HepG2 (cell line): ENCODE results near the gene TPPP2. TPM values are rescaled to one million over a fixed set of nuclear protein-coding genes. Genes with fewer than 3 reads are reported as not detected.
A peak's percentile ranks its signal among the peaks of the same experiment; 100 is the strongest.

Experiments used
- ATAD3A ChIP-seq: sonication (generic); formaldehyde crosslinking; IDR thresholded peaks from 2 replicates; pipeline ENCODE4 v1.4.0; 2020; ENCODE audit warnings: missing genetic modification reagents
- BORCS8-MEF2B ChIP-seq: sonication (generic); formaldehyde crosslinking; IDR thresholded peaks from 2 replicates; pipeline ENCODE4 v1.8.0; 2022; ENCODE audit warnings: mild to moderate bottlenecking, missing genetic modification reagents
- CEBPB ChIP-seq: IDR thresholded peaks from 2 replicates; pipeline ENCODE4 v1.6.1; 2011; ENCODE audit warnings: low read depth, low read length, improper control_type of control experiment, borderline replicate concordance
- GATA4 ChIP-seq: sonication (generic); IDR thresholded peaks from 2 replicates; pipeline ENCODE4 v1.6.1; 2016; ENCODE audit warnings: antibody characterized with exemption, low read depth, borderline replicate concordance
- JUN ChIP-seq: sonication (generic); formaldehyde crosslinking; IDR thresholded peaks from 2 replicates; pipeline ENCODE4 v1.4.0; 2020; ENCODE audit warnings: mild to moderate bottlenecking, missing genetic modification reagents
- PCBP2 ChIP-seq: fragments of 200-400 bp; formaldehyde crosslinking; optimal IDR thresholded peaks from 2 replicates; pipeline ENCODE3; 2018; ENCODE audit warnings: low read length, low read depth; ENCODE audit not compliant: poor library complexity, severe bottlenecking
- SNAPC4 ChIP-seq: sonication (generic); formaldehyde crosslinking; IDR thresholded peaks from 2 replicates; pipeline ENCODE4 v1.4.0; 2020; ENCODE audit warnings: mild to moderate bottlenecking, missing genetic modification reagents
- ZBTB7B ChIP-seq: sonication (generic); formaldehyde crosslinking; IDR thresholded peaks from 2 replicates; pipeline ENCODE4 v1.4.0; 2020; ENCODE audit warnings: missing genetic modification reagents
- ZNF256 ChIP-seq: sonication (generic); formaldehyde crosslinking; conservative IDR thresholded peaks from 2 replicates; pipeline ENCODE4 v1.4.0; 2020; ENCODE audit warnings: missing genetic modification reagents
- ZNF263 ChIP-seq: sonication (generic); formaldehyde crosslinking; IDR thresholded peaks from 2 replicates; pipeline ENCODE4 v1.4.0; 2020; ENCODE audit warnings: missing genetic modification reagents
- ZNF350 ChIP-seq: sonication (generic); formaldehyde crosslinking; IDR thresholded peaks from 2 replicates; pipeline ENCODE4 v1.4.0; 2020; ENCODE audit warnings: mild to moderate bottlenecking, low read depth, missing genetic modification reagents, borderline replicate concordance
- ZNF547 ChIP-seq: sonication (generic); formaldehyde crosslinking; IDR thresholded peaks from 2 replicates; pipeline ENCODE4 v1.5.1; 2020; ENCODE audit warnings: mild to moderate bottlenecking, missing genetic modification reagents
- ZNF629 ChIP-seq: sonication (generic); formaldehyde crosslinking; conservative IDR thresholded peaks from 2 replicates; pipeline ENCODE4 v1.5.0; 2020; ENCODE audit warnings: missing genetic modification reagents
- ZNF792 ChIP-seq: IDR thresholded peaks from 2 replicates; pipeline ENCODE4 v1.6.1; 2016
- ZNF891 ChIP-seq: sonication (generic); formaldehyde crosslinking; IDR thresholded peaks from 2 replicates; pipeline ENCODE4 v1.5.0; 2020; ENCODE audit warnings: mild to moderate bottlenecking, missing genetic modification reagents
- ZSCAN31 ChIP-seq: sonication (generic); formaldehyde crosslinking; IDR thresholded peaks from 2 replicates; pipeline ENCODE4 v1.5.0; 2020; ENCODE audit warnings: low read depth, mild to moderate bottlenecking, missing genetic modification reagents
- polyA plus RNA-seq, 8 experiments: library from polyadenylated mRNA; depleted of rRNA in 3 of 8; stranded (reverse) in 7 of 8; unstranded in 1 of 8; fragments of >200 nt; fragmentation: Illumina TruSeq in 4 of 8; extraction: Trizol in 4 of 8; gene quantifications; 2 replicates each; pipeline versions ENCODE4 v1.2.1 to v1.2.3, GENCODE V29; 2011 to 2016; ENCODE audit warnings: low read depth in 4 of 8, missing spikeins in 1 of 8, mixed read lengths in 1 of 8; ENCODE audit not compliant: insufficient read depth in 1 of 8
- total RNA-seq, 5 experiments: library from RNA; depleted of rRNA; stranded (reverse); fragments of >200 nt; fragmentation: Illumina TruSeq; extraction: Trizol; gene quantifications; 2 replicates each; pipeline ENCODE4 v1.2.3, GENCODE V29; 2016; ENCODE audit warnings: low read depth in 1 of 5
- TF ChIP-seq, protein P1 (sequence below): IDR thresholded peaks from 2 replicates; pipeline ENCODE4 v1.4.0; 2020; ENCODE audit warnings: mild to moderate bottlenecking, missing genetic modification reagents
- TF ChIP-seq, protein P2 (sequence below): sonication (generic); formaldehyde crosslinking; IDR thresholded peaks from 2 replicates; pipeline ENCODE4 v1.5.1; 2020; ENCODE audit warnings: missing genetic modification reagents, mild to moderate bottlenecking, borderline replicate concordance

TPPP2 gene
- total and polyA plus RNA-seq, 2 of the 13 experiments (the other 11 are each of a cell fraction or from before 2014, with no cell fraction given): 0.58 to 4.2 TPM

DNA sequence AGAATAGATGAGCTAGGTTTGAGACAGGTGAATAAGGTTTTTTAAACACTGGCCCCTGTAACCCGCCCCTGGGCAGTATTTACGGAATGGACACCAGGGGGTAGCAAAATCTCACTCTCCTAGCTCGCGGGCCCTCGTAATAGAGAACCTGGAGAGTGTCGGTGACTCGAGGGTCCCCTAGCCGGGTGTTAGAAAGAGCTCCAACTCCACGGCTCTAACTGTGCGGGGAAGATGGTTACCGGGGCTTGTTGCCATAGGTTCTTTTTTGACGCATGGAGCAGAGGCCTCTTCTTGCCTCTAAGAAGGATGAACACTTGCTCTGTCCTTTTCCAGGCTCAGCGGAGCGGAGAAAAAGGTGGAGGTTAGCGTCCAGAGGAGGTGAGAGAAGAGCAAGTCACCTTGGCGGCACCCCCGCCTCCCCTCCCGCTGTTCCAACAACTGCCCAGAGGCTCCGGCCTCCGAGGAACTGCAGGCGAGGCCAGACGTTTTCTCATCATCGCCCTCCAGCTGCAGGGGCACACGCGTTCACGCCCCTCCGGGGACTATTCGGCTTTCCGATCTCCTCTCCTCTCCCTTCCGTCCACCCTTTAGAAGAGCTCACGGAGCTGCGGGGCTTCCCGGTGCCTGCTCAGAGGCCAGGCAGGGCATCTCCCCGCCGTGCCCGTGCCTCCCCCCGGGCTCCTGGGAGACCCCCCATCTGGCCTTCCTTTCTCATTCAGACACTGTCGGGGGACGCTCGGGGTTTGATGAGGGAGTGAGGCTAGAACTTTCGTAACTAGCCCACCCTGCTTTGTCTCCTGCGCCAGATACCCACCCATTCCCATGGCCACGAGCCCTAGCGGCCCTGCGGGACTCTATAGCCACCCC is 38.7 kb downstream of the TPPP2 start (continued):
- no peak for TF ChIP-seq PCBP2
- TF ChIP-seq ZNF891 (CRISPR knock-in tag): no peak
- TF ChIP-seq ZNF350: peak; percentile 41; the same call in 1 of the 2 replicates
- no peak for TF ChIP-seq ATAD3A (CRISPR knock-in tag)
- no peak for TF ChIP-seq BORCS8-MEF2B (CRISPR knock-in tag)
- TF ChIP-seq ZBTB7B (CRISPR knock-in tag): peak; percentile 79
- no peak for TF ChIP-seq ZNF629
- no peak for TF ChIP-seq SNAPC4 (CRISPR knock-in tag)
- TF ChIP-seq, protein P1, sequence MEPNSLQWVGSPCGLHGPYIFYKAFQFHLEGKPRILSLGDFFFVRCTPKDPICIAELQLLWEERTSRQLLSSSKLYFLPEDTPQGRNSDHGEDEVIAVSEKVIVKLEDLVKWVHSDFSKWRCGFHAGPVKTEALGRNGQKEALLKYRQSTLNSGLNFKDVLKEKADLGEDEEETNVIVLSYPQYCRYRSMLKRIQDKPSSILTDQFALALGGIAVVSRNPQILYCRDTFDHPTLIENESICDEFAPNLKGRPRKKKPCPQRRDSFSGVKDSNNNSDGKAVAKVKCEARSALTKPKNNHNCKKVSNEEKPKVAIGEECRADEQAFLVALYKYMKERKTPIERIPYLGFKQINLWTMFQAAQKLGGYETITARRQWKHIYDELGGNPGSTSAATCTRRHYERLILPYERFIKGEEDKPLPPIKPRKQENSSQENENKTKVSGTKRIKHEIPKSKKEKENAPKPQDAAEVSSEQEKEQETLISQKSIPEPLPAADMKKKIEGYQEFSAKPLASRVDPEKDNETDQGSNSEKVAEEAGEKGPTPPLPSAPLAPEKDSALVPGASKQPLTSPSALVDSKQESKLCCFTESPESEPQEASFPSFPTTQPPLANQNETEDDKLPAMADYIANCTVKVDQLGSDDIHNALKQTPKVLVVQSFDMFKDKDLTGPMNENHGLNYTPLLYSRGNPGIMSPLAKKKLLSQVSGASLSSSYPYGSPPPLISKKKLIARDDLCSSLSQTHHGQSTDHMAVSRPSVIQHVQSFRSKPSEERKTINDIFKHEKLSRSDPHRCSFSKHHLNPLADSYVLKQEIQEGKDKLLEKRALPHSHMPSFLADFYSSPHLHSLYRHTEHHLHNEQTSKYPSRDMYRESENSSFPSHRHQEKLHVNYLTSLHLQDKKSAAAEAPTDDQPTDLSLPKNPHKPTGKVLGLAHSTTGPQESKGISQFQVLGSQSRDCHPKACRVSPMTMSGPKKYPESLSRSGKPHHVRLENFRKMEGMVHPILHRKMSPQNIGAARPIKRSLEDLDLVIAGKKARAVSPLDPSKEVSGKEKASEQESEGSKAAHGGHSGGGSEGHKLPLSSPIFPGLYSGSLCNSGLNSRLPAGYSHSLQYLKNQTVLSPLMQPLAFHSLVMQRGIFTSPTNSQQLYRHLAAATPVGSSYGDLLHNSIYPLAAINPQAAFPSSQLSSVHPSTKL: peak; percentile 5; the same call in 1 of the 2 replicates
- TF ChIP-seq ZNF256 (CRISPR knock-in tag): no peak
- no peak; the same call in 1 of the 2 replicates for TF ChIP-seq ZNF263
- peak; percentile 71; the same call in 1 of the 2 replicates for TF ChIP-seq ZNF547 (CRISPR knock-in tag)
- TF ChIP-seq JUN (CRISPR knock-in tag): no peak
- TF ChIP-seq GATA4: no peak
- no peak for TF ChIP-seq ZNF792
- TF ChIP-seq ZSCAN31 (CRISPR knock-in tag): no peak; the same call in 1 of the 2 replicates
- TF ChIP-seq, protein P2, sequence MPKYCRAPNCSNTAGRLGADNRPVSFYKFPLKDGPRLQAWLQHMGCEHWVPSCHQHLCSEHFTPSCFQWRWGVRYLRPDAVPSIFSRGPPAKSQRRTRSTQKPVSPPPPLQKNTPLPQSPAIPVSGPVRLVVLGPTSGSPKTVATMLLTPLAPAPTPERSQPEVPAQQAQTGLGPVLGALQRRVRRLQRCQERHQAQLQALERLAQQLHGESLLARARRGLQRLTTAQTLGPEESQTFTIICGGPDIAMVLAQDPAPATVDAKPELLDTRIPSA (CRISPR knock-in tag): no peak
- no peak for TF ChIP-seq CEBPB
